ENCODE results near the gene TEAD3.
A peak's percentile ranks its signal among the peaks of the same experiment; 100 is the strongest.

TEAD3 gene

DNA sequence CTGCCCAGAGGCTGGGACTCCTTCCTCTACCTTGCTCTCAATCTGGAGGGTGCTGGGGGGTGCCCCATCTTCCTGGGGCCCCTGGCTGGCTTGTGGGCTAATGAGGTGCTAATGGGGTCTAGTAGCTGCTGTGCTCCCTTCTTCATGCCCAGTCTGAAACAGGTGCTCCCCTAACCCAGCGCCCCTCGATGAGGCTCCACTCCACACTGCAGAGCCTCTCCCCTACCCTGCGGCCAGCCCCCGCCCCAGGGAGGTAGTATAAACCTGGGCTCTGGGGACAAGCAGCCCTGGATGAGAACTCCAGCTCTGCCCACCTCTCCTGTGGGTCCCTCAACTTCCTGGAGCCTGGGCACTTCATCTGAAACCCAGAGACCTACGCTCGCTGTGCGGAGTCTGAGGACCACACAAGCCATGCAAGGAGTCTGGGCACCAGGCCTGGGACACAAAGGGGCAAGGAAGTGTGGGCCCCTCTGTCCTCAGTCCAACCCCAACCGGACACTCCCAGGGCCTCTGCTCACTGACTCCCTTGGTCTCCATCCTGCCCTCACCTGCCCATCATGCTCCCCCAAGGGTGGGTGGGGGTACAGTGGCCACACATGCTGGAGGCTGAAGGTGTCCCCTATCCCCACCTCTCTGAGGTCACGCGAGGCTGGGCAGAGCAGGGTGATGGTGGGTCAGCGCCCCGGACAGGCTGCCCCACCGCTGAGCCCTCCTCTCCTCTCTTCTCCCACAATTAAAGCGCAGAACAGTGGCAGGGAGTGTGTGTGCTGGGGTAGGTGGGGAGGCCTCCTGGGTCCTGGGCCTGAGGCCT, 22.5 kb downstream of the TEAD3 start:
- no peak for DNase-seq

DNA sequence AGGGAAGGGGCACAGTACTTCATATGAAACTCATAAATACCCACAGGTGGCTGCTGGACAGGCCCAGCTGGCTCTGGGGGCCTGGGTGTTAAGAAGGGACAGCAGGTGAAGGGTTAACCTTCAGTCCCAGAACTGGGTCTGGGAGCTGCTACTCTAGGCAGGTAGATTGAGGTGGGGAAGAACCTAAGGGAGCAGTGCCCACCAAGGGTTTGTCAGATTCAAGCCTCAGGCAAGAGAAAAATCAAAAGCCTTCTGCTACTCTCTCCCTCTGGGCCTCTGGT, 23.1 kb downstream of the TEAD3 start:
- no peak for DNase-seq

DNA sequence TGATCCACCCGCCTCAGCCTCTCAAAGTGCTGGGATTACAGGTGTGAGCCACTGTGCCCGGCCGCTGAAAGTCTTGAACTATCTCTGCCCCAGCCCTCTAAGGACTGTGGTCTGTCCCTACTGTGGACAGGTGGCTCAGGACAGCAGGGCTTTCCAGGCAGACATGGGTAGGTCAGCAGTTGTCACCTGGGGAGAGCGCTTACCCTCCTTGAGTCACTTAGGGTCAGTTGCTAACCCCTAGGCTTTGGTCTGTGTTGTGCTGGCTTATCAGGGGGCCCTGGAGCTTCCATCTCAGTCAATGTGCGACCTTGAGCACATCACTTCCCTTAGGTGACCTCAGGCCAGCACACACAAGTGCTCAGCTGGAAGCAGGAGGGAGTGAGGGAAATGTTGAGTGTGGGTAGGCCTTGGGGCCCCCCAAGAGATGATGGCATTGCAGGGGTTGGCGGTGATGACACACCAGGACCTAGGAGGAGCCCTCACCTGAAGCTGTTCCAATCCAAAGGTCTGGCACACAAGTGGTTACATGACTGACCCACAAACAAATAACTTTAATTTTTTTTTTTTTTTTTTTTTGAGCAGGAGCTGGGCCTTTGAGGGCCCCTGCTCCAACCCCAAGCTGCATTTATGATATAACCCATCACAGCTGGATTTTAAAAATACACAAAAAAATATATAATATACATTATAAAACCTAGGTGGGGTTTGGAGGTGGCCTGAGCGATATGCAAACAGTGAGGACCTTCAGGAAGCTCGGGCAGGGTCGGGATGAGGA, 23.6 kb downstream of the TEAD3 start:
- DNase-seq, result no peak

- DNase-seq, result no peak
Observed at GRCh38 chr6:35471836-35472345, 25.0 kb downstream of the TEAD3 start.

GRCh38 chr6:35470663-35471120, 26.2 kb downstream of the TEAD3 start:
- DNase-seq, result no peak

DNA sequence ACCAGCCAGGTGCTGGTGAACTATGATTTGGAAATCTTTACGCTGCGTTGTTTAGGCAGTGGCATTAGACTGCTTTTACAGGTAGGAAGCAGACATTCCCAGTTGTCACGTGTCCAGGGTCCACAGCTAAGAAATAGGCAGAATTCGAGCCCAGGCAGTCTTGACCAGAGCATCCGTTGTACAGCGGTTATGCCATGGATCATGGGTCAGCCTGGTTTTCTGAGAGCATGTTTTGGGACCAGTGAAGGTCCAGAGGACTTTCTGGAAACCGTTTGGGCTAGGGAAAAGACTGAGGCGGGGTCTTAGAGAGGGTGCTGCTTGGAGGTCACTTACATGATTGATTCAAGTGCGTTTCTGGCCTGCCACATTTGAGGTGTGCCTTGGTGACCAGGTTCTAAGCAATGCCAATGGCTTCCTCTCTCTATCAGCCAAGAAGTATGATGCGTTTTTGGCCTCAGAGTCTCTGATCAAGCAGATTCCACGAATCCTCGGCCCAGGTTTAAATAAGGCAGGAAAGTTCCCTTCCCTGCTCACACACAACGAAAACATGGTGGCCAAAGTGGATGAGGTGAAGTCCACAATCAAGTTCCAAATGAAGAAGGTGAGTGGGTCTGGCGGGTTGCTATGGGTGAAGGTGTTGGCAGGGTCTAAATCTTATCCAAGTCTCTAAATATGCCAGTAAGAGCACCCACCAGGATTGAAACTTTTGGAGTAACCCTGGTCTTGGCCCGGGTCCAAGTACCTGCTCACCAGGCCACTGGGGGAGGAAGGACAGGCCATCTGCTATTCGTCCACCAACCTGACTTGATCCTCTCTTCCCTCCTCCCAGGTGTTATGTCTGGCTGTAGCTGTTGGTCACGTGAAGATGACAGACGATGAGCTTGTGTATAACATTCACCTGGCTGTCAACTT, 26.9 kb downstream of the TEAD3 start:
- peak in 1 of 2 donors; percentile 29 for DNase-seq

GRCh38 chr6:35468980-35469750, 27.7 kb downstream of the TEAD3 start:
- DNase-seq, result no peak

DNA sequence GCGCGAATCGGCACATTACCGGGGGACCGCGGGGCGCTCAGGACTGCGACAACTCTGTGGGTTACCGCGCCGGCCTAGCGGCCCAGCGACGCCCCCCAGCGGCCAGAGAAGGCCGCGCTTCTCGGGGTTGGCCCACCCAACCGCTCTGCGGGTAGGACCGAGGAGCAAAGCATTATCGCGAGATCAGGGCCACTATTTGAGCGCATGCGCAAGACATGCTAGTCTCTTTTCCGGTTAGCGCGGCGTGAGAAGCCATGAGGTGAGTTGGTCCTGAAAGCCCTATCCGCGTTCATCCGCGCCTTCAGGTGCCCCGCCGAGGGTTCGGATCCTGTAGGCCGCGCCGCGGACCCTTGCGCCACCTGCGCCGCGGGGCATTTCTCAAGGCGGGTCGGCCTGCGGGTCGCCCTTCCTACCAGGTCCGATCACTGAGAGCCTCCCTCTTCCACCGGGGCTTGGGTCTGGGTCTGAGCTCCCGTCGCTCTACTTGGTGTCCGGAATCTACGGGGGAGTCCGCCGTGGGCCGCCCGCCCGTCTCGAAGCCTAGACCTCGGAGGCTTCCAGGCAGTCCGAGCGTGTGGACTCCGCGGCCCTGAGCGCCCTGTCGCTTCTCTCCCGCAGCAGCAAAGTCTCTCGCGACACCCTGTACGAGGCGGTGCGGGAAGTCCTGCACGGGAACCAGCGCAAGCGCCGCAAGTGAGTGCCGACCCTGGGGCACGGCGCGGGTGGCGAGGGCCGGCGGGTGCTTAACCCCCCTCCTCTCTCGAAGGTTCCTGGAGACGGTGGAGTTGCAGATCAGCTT, 28.5 kb downstream of the TEAD3 start, which contains the start of gene RPL10A:
RPL10A (plus strand) TSS at position 221 of the 799 bp plus-strand sequence; CDS start at position 255, 34 bp downstream.
- DNase-seq, result peak; percentile 97

GRCh38 chr6:35465646-35466045, 31.2 kb downstream of the TEAD3 start:
- no peak for DNase-seq

DNA sequence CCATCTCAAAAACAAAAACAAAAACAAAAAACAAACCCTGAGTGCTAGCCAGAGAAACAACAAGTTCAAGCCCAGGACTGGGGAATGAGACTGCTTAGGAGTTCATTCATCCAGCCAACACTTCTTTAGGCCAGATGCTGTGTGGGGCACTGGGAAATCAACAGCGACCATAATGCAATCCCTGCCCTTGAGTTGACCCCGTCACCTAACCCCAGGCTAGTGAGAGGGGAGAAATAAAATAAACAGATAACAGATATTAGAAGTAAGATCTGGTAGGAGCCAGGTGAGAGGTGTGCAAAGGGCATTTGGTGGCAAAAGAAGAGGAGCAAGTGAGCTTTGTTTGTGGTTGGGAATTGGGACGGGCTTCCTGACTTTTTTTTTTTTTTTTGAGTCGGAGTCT, 33.6 kb downstream of the TEAD3 start:
- DNase-seq, result no peak

- DNase-seq, result no peak
Observed at GRCh38 chr6:35461270-35461669, 35.6 kb downstream of the TEAD3 start.

GRCh38 chr6:35457907-35458306, 39.0 kb downstream of the TEAD3 start:
- no peak for DNase-seq

DNA sequence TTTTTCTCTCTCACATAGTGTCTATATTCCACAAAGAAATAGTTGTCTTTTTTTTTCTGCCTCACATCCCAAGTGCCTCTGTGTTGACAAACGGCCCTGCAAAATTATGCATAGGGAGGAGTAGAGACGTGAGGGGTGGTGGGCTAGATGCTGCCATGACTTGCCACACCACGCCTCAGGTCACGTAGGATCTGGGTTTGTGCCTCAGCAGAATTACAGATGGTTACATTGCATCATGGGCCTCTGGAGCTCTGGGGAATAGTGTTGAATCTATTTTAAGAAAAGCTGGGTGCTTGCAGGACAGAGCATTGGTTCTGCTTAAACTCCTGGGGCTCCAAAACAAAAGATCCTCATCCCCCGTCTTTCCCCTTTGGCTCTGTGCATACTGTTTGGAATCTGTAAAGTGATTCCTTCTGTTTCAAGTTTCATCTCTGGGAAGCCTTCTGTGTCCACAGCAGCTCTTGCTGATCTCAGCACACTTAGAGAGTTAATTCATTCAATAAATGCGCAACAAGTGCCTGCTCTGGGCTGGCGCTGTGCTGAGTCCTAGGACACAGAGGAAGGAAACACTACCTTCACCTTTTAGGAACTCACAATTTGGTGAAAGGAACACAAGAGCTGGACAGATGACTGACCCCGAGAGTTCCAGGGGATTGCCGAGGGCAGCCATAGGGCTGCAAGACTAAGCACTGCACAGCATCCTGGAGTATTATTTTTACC, 42.3 kb downstream of the TEAD3 start:
- no peak for DNase-seq

DNA sequence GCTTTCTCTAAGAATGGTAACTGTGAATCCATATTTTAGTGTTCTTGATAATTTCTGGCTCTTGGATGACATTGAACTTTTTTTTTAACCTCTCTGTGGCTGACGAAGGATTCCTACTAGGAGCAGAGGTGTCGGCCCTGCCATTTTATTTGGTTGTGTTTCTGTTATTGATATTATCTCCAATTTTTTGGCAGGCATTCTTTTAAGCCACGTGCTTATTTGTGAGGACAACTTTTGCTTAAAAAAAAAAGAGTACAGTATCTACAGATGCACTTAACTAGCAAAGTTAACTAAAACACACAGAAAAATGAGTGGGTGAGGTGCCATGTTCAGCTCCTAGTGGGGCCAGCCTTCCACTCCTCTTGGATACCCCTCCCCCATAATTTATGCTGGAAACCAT, 43.6 kb downstream of the TEAD3 start:
- DNase-seq, result no peak

DNA sequence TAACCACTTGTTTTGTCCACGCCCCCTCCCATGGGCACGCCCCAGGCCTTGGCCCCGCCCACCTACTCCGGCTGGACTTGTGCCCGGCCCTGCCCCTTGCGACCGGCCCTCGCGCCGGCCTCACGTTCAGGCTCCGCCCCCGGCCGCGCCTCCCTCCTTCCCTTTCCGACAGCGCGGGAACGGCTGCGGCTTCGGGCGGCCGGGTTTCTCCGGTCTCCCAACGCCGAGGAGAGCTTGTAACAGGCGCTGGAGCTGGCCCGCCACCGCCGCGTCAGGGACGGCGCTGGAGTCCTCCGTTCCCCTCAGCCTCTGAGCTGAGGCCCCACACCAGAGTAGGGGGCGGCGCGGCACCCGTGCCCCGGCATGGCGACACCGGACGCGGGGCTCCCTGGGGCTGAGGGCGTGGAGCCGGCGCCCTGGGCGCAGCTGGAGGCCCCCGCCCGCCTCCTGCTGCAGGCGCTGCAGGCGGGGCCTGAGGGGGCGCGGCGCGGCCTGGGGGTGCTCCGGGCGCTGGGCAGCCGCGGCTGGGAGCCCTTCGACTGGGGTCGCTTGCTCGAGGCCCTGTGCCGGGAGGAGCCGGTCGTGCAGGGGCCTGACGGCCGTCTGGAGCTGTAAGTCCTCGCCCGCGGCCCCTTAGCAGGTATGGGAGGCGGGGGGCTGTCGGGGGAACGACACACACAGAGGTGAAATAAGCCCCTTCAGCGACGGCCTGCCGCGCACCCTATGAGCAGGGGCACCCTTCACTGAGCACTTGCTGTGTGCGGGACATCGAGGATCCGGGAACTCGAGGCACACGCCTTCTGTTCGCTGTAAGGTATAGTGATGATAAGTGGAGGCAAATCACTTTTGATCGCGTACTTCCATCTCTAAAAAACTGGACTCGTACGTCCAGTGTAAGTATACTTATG, 44.4 kb downstream of the TEAD3 start, which contains the start of gene FANCE:
FANCE (plus strand) TSS at position 156 of the 908 bp plus-strand sequence; CDS start at position 364, 208 bp downstream.
- DNase-seq, result peak; percentile 92 to 94

- DNase-seq, result no peak
Observed at GRCh38 chr6:35451354-35452182, 45.3 kb downstream of the TEAD3 start.

DNA sequence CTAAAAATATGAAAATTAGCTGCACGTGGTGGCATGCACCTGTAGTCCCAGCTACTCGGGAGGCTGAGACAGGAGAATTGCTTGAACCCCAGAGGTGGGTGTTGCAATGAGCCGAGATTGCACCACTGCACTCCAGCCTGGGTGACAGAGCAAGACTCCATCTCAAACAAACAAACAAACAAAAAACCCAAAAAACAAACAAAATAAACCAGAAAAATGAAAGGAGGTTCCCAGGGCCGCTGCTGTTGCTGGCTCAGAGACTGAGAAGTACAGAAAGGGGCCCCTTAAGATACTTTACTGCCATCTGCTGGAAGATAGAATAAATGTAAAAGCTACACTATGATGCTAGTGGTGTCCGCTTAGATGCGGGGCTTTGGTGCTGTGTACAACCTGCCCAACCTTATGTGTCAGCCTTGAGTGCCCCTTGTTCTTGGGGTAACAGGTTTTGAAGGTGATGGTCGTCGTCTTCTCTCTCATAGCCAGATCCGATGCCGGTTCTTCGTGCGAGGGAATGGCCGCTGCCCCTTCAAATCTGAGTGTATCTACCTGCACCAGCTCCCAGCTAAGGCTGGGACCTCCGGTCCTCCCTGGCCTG, 47.5 kb downstream of the TEAD3 start:
- DNase-seq, result peak; percentile 47 to 79

DNA sequence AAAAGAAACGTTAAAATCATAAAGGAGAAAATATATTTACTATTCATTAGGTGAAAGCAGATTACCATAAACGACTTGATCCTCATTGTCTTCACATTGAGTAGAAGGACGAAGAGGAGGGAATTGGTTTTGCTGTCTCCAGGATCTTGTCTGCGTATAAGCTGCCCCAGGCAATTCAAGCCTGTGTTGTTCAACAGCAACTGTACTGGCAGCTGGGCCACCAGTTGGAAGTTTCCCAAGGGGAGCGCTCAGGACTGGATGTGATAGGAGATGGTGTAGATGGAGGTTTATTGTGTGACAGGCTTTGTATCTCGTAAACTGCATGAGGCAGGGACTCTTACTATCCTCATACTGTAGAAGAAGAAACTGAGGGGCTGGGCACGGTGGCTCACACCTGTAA, 48.7 kb downstream of the TEAD3 start:
- no peak for DNase-seq
